HG03139 (cell line): Measurements from ENCODE around the gene TBX15.
"Not testable (repeated sequence)": the region's sequence is repeated elsewhere in the genome, so short reads cannot be mapped to it uniquely, and the experiment has no call there.

ENCODE experiments used
- ATAC-seq: cut with Tn5 transposase; IDR thresholded peaks from one replicate; pipeline ENCODE4 v1.9.1; 2021; ENCODE audit not compliant: unreplicated experiment

TBX15 gene

DNA sequence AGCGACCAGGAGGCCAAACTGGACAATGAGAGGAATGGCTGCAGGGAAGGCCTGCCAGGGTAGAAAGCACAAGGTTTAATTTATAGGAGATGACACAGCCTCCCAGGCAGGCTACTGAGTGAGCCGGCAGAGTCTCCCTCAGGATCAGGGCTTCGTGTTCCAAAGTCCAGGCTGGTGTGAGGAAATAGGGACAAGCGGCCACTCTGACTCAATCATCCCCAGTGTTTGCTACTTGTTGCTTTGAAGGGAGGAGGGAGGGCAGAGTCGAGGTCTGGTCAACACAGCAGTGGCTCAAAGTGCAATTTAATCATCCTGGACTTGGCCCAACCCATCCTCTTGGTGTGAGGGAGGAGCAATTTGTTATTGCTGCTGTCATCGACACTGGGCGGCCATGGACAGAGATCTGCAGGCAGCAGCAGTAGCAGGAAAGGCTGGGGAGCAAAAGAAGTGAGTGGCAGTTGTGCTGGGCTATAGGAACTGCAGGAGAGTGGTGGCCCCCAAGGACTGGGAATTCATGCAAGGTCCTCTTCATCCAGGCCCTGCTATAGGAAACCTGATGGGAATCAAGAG lies 27.5 kb downstream of the TBX15 start:
- no peak for ATAC-seq

- peak; percentile 90 for ATAC-seq
Measured at GRCh38 chr1:118960026-118960561, 28.0 kb downstream of the TBX15 start.

DNA sequence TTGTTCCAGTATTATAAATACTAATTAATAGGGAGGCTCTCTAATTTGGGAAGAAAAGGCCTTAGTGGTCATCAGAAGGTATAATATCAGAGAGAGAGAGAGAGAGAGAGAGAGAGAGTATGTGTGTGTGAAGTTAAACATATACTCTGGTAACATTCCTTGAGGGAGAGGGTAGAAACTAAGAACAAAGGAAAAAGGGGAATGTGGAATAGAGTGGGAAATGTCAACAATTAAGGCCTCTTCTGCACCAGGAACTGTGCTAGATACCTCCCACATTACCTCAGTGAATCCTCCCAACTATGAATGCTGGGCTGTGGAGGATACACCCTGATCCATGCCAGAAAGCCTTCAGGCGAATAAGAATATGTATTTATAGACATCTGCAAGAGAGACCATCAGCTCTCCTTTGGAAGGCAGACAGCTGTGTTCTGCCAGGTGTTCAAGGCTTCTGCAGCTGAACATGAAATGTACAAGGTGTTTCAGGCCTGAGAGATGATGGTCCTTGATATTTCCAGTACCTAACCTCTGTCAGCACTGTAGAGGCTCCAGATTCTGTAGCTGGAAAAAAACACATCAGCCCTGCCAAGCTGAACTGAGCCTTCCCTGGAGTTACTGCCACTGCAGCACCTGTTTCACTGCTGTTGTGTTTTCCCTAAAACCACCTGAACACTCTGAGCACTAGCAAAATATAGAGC lies 29.1 kb downstream of the TBX15 start:
- ATAC-seq, result no peak

GRCh38 chr1:118958140-118958539 lies 30.0 kb downstream of the TBX15 start:
- no peak for ATAC-seq

DNA sequence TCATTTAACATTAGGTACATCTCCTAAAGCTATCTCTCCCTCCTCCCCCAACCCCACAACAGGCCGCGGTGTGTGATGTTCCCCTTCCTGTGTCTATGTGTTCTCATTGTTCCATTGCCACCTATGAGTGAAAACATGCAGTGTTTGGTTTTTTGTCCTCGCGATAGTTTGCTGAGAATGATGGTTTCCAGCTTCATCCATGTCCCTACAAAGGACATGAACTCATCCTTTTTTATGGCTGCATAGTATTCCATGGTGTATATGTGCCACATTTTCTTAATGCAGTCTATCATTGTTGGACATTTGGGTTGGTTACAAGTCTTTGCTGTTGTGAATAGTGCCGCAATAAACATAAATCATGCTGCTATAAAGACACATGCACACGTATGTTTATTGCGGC lies 30.6 kb downstream of the TBX15 start:
- ATAC-seq, result not testable (repeated sequence)

DNA sequence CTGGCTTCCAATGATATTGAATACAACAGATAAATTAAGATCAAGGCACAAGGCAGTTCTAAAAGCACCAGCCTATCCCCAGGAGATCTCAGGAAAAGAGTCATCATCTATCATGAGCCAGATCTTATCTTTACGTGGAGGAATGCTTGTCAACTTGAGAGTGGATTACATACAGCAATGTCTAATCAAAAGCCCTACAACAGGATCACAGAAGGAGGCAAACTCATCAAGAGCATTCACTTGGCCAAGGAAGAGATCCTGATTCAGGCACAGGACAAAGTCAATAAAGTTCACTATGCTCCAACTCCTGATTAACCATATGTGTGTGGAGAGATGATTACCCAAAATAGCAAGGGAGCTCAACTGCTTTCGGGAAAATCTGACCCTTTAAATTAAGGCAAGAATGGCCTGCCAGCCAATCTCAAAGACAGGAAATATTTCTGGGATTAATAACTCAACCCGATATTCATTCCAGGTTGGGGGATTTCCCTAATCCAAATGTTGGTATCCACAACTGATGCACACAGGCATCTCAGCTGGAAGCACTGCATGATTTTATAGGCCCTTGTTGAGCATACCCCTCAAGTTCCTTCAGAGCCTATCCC lies 33.7 kb downstream of the TBX15 start:
- no peak for ATAC-seq

- no peak for ATAC-seq
Measured at GRCh38 chr1:118951270-118951936, 36.7 kb downstream of the TBX15 start.

DNA sequence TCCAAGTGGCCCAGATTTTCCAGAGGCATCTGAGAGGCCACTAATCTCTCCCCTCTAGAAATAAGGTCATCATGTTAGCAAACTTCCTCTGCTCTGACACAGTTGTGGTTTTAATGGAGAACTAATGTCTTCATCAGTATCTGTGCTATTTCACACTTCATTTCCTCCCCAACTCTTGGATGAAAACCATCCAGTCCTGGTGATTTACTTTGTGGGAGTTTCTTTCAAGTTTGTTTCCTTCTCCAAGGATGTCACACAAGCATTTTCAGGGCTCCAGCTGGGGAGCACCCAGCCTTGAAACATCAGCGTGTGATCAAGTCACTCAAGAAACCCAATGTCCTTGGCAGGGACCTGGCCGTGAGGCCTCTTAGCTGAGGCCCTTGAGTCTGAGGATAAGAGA lies 38.8 kb downstream of the TBX15 start:
- ATAC-seq, result no peak

GRCh38 chr1:118948846-118949245 lies 39.3 kb downstream of the TBX15 start:
- no peak for ATAC-seq

GRCh38 chr1:118948351-118948750 lies 39.8 kb downstream of the TBX15 start:
- ATAC-seq, result no peak

DNA sequence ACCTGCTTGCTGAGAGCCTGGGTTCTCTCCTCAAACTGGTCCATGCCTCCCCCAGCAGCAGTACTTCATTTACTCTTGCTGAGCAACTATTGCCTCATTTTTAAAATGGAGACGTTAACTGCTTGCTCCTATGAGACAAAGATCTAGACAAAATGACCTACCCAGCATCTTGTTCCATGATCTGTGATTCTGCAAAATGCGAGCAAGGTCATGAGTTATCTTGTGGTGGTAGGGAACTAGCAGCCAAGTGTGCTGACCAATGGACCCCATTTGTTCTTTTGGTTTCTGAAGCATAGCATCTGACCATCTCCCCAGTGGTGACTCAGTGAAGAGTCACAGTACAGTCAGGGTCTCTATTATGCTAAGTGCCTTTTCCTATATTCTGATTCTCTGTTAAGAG lies 40.4 kb downstream of the TBX15 start:
- ATAC-seq, result no peak

DNA sequence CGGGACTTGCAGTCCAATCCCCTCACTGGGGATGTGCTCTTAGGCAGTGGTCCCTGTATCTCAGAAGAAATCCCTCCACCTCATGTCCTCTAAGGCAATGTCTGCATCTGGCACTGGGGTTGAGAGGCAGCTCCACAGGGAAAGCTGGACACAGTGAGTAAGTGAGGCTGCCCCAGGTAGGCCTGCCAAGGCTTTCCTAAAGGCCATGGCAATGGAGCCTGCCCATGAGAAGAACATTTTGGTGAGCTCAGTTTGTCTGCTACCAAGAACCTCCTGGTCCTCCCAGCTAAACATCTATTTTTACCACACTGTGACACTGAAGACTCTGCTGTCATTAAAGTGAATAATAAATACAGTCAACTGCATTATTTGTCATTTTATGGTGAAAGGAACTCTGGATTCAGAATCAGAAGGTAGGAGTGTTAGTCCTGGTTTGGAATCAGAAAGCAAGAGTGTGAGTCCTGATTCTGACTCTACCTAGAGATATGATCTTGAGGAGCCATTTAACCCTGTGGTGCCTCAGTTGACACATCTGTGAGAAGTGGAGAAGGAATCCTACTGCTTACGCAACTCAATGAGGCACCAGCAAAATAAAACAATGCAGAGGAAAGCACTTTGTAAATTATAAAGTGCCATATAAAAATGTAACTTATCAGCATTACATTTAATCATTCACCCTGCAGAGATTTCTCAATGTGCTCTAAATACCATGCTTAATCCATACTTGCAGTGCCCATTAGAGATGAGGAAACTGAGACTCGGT lies 41.0 kb downstream of the TBX15 start:
- ATAC-seq, result no peak

DNA sequence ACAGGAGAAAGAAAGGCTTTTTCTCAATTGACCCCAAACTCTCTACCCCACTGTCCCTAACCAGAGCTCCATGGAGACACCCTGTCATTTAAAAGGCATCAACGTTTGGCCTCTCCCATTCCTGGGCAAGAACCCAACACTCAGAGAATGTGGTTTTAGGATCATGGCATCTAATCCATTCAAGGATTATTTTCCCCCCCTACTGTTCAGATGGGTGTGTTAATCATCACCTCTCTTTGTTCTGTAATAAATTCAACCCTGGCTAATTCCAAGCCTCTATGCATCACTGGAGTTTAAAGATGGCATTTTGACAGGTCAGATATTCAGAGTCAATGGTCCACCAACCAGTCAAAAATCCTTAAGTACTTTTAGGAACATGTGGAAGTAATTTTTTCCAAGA lies 42.7 kb downstream of the TBX15 start:
- ATAC-seq, result no peak

- no peak for ATAC-seq
Measured at GRCh38 chr1:118944546-118944945, 43.6 kb downstream of the TBX15 start.

DNA sequence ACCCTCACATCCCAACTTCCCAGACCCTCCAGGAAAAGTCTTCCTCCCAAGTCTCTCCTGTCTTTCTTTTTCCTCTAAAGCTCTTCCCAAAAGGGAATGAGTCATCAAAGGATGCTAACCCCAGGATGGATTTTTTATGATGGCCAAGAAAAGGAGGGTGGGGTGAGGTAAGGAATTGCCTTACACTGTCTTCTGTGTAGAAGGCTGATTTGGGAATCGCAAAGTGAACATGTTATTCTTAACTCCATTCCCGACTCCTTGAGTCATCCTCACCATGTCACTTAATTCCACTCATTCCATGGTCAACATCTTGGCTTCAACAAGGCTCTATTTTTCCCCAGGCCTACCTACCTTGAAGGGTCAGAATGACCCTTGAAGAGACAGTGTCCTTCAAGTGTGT lies 44.0 kb downstream of the TBX15 start:
- ATAC-seq, result no peak

- no peak for ATAC-seq
Measured at GRCh38 chr1:118940957-118941356, 47.2 kb downstream of the TBX15 start.

- no peak for ATAC-seq
Measured at GRCh38 chr1:118937413-118938072, 50.6 kb downstream of the TBX15 start.

- ATAC-seq, result no peak
Measured at GRCh38 chr1:118934706-118935105, 53.4 kb downstream of the TBX15 start.

DNA sequence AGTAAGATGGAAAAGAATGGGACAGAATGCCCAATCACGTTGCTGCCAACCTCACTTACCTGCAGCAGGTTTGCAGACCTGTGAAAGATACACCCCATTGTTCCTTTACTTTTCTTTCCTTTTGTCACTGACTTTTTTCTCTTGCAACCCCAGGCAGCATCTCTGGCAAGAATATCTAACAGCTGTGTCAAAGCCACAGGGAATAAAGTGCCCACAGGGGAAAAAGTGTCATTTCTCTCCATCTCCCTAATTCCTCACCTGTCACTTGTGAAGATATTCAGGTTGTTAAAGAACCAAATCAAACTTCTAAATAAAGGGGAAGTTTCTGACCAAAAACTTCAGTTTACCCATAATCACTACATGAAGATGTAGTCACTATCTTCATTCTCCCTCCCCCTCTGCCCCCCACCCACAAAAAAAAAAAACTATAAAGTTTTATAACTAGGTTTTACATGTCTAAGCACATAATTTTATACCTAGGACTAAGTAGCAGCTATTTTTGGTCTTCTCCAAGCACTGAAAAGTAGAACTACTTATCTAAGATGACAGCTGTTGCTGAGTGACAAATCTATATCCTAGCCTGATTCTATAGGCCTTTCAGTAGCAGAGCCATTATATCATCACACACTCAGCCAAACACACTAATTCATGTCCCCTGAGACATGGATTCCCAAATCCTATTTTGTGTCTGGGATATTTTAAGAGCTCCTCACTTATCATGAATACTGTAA lies 54.9 kb downstream of the TBX15 start:
- ATAC-seq, result no peak

- ATAC-seq, result no peak
Measured at GRCh38 chr1:118931876-118932275, 56.3 kb downstream of the TBX15 start.
